SK-N-MC (cell line): ENCODE measurements around the gene SF3A2.
A peak's percentile ranks its signal among the peaks of the same experiment; 100 is the strongest.

Experiments
- EZH2 ChIP-seq: fragments of 200-600 bp; sonication (generic); IDR thresholded peaks from one replicate; pipeline ENCODE4 v1.6.1; 2017; ENCODE audit warnings: antibody characterized with exemption
- FOXP2 ChIP-seq: optimal IDR thresholded peaks from 2 replicates; pipeline ENCODE3; 2011; ENCODE audit warnings: mild to moderate bottlenecking, moderate library complexity; ENCODE audit not compliant: insufficient read depth; ENCODE audit errors: extremely low read length, control extremely low read depth
- POLR2AphosphoS5 ChIP-seq: IDR thresholded peaks from 2 replicates; pipeline ENCODE4 v1.6.1; 2012; ENCODE audit warnings: mild to moderate bottlenecking, low read depth, low read length, borderline replicate concordance

DNA sequence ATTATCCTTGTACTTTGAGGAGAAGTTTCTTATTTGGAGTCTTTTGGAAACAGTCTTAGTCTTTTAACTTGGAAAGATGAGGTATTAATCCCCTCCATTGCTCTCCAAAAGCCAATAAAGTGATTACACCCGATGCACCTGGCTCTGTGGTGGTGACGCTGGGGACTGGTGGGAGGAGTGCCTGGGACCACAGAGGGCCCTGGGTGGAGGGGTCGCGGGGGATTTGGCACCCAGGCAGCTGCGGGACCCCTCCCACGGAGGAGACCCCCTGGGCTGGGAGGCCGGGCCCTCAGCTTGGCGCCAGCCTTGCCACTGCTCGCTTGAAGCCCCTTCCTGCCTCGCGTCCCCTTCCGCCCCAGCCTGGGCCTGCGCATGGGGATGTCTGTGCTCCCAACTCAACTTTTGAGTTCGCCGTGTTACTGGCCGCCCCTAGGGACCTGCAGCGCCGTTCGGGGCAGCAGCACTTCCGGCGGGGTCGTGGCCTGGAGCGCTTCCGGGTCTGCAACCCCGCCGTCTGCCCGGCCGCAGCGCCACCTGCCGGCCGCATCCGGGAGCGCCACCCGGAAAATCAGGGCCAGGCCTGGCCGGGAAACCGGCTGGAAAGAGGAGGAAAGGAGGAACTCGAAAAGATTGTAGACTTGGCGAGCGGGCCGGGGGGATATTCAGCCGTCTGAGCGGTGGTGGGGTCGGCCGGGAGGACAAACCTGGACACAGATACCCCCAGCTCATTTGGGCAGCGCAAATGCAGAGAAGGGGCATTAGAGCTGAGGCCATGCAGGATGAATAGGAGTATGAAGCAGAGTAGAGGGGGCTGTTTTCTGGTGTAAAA, 36.9 kb downstream of the SF3A2 start:
- no peak for TF ChIP-seq EZH2
- no peak for TF ChIP-seq FOXP2
- TF ChIP-seq POLR2AphosphoS5: peak; percentile 64; the same call in 1 of the 2 replicates
